Measurements from ENCODE around the gene MARK2.

The MARK2 gene

GRCh38 chr11:63816166-63816565 lies 22.7 kb upstream of the MARK2 start:
- H3K4me3 Mint-ChIP-seq, result no peak overlapping the region
- no peak for ATAC-seq
- no peaks in the 10 kb centered on the region for H3K9me3 Mint-ChIP-seq
- no peak overlapping the region for H3K27ac Mint-ChIP-seq
- peaks cover 30% of the 10 kb centered on the region for H3K36me3 Mint-ChIP-seq (ENCODE audit: low read depth)
- no peak for DNase-seq
- H3K4me1 Mint-ChIP-seq, result peaks cover 18% of the 10 kb centered on the region
- H3K27me3 Mint-ChIP-seq, result no peaks in the 10 kb centered on the region

- H3K4me3 Mint-ChIP-seq, result no peak overlapping the region
- H3K27me3 Mint-ChIP-seq, result no peaks in the 10 kb centered on the region
- H3K36me3 Mint-ChIP-seq (ENCODE audit: low read depth), result peaks cover 34% of the 10 kb centered on the region
- DNase-seq (no peak), ATAC-seq (no peak)
- peaks cover 18% of the 10 kb centered on the region for H3K4me1 Mint-ChIP-seq
- no peak overlapping the region for H3K27ac Mint-ChIP-seq
- H3K9me3 Mint-ChIP-seq, result no peaks in the 10 kb centered on the region
Measured at GRCh38 chr11:63816732-63817131, 22.2 kb upstream of the MARK2 start.

DNA sequence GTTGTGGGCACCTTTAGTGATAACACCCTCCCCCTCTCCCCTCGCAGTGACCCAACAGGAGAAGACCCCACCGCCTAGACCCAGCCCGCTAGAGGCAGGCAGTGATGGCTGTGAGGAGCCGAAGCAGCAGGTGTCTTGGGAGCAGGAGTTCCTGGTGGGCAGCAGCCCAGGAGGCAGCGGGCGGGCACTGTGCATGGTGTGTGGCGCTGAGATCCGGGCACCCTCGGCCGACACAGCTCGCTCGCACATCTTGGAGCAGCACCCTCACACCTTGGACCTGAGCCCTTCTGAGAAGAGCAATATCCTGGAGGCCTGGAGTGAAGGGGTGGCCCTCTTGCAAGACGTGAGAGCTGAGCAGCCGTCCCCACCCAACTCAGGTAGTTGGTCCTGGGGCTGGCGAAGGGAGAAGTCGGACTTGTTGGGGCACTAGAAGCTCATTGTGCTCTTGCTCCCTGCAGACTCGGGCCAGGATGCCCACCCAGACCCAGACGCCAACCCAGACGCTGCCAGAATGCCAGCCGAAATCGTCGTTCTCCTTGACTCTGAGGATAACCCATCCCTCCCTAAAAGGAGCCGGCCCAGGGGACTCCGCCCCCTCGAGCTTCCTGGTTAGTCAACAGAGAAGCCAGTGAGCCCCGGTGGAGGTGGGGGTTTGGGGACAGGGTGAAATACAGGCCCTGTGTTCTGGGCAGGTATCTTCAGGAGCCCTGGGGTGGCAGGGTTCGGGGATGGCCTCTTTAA lies 21.0 kb upstream of the MARK2 start:
- Mint-ChIP-seq H3K4me3 (no peak overlapping the region), H3K36me3 (ENCODE audit: low read depth) (peaks cover 40% of the 10 kb centered on the region), H3K27ac (no peak overlapping the region), H3K27me3 (no peaks in the 10 kb centered on the region), H3K4me1 (peaks cover 14% of the 10 kb centered on the region), H3K9me3 (no peaks in the 10 kb centered on the region)
- DNase-seq, result no peak
- ATAC-seq, result no peak

DNA sequence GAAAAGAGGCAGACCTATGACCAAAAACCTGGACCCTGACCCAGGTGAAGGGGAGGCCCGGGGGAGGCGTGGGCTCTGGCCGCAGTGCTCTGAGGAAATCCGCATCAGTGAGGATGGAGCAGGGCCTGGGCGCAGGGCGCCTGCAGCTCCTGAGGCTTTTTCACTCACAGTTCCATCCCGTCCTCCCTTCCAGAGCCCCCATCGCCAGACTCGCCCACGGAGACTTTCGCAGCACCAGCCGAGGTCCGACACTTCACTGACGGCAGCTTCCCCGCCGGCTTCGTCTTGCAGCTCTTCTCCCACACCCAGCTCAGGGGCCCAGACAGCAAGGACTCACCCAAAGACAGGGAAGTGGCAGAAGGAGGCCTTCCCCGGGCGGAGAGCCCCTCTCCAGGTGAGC lies 20.3 kb upstream of the MARK2 start:
- Mint-ChIP-seq H3K27ac (no peak overlapping the region), H3K36me3 (ENCODE audit: low read depth) (peaks cover 44% of the 10 kb centered on the region), H3K4me1 (peaks cover 14% of the 10 kb centered on the region), H3K4me3 (no peak overlapping the region), H3K27me3 (no peaks in the 10 kb centered on the region), H3K9me3 (no peaks in the 10 kb centered on the region)
- ATAC-seq (no peak), DNase-seq (no peak)

GRCh38 chr11:63821411-63821810 lies 17.5 kb upstream of the MARK2 start:
- H3K27me3 Mint-ChIP-seq, result no peaks in the 10 kb centered on the region
- no peak overlapping the region for H3K27ac Mint-ChIP-seq
- H3K36me3 Mint-ChIP-seq (ENCODE audit: low read depth), result peaks cover 43% of the 10 kb centered on the region
- H3K4me3 Mint-ChIP-seq, result no peak overlapping the region
- no peaks in the 10 kb centered on the region for H3K4me1 Mint-ChIP-seq
- no peaks in the 10 kb centered on the region for H3K9me3 Mint-ChIP-seq
- ATAC-seq (no peak), DNase-seq (no peak)

- no peak overlapping the region for H3K4me3 Mint-ChIP-seq
- ATAC-seq (no peak), DNase-seq (no peak)
- H3K36me3 Mint-ChIP-seq (ENCODE audit: low read depth), result peaks cover 20% of the 10 kb centered on the region
- no peak overlapping the region for H3K27ac Mint-ChIP-seq
- no peaks in the 10 kb centered on the region for H3K4me1 Mint-ChIP-seq
- no peaks in the 10 kb centered on the region for H3K27me3 Mint-ChIP-seq
- H3K9me3 Mint-ChIP-seq, result no peaks in the 10 kb centered on the region
Measured at GRCh38 chr11:63826471-63827190, 12.3 kb upstream of the MARK2 start.

DNA sequence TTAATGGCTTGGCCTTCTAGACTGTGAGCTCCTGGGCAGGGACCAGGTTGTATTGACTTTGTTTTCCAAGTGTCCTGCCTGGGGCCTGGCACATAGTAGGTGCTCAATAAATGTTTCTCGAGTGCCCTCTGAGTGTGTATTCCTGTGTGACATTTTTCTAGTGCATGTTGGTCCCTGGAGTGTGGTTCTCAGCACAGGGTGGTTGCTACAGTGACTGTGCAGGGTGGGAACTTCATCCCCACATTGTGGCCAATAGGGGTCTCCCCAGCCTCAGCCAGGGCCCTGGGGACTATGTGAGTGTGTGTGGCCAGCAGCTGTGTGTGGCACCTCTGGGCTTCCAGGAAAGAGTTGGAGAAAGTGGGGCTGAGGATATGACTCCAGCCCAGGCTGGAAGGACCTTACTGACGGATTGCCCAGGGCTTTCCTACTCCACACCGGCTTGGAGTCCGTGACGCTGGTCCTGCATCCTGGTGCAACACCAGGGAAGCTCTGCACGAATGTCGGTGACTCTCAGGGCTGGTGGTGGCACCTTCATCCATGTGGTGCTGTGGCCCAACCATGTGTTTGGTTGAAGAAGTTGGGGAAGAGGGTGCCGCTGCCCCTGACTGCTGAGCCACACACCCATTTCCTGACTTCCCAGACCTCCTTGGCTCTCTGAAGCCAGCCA lies 9.0 kb upstream of the MARK2 start:
- DNase-seq (peak; percentile 24), ATAC-seq (peak; percentile 59)
- Mint-ChIP-seq H3K27me3 (no peaks in the 10 kb centered on the region), H3K36me3 (ENCODE audit: low read depth) (peaks cover under 1% of the 10 kb centered on the region), H3K4me3 (no peak overlapping the region), H3K9me3 (no peaks in the 10 kb centered on the region), H3K4me1 (no peaks in the 10 kb centered on the region), H3K27ac (no peak overlapping the region)

DNA sequence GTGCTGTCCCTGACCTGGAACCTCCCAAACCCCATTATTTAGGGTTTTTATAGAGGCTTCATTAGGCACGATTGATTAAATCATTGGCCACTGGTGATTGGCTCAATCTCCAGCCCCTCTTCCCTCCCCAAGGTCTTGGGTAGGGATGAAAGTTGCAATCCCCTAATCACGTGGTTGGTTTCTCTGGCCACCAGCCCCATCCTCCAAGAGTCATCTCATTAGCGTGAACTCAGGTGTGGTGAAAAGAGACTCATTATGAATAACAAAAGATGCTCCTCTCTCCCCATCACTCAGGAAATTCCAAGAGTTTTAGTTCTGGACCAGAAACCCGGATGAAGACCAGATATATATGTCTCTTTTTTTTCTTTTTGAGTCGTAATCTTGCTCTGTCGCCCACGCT lies 7.6 kb upstream of the MARK2 start:
- H3K27ac Mint-ChIP-seq, result no peak overlapping the region
- no peak overlapping the region for H3K4me3 Mint-ChIP-seq
- DNase-seq (no peak), ATAC-seq (no peak)
- no peaks in the 10 kb centered on the region for H3K4me1 Mint-ChIP-seq
- H3K27me3 Mint-ChIP-seq, result no peaks in the 10 kb centered on the region
- H3K36me3 Mint-ChIP-seq (ENCODE audit: low read depth), result no peaks in the 10 kb centered on the region
- H3K9me3 Mint-ChIP-seq, result no peaks in the 10 kb centered on the region

GRCh38 chr11:63832336-63832735 lies 6.6 kb upstream of the MARK2 start:
- DNase-seq (no peak), ATAC-seq (no peak)
- Mint-ChIP-seq H3K9me3 (no peaks in the 10 kb centered on the region), H3K27ac (no peak overlapping the region), H3K36me3 (ENCODE audit: low read depth) (no peaks in the 10 kb centered on the region), H3K4me1 (peaks cover 5% of the 10 kb centered on the region), H3K4me3 (no peak overlapping the region), H3K27me3 (no peaks in the 10 kb centered on the region)

- H3K4me3 Mint-ChIP-seq, result no peak overlapping the region
- ATAC-seq, result no peak
- peaks cover 12% of the 10 kb centered on the region for H3K4me1 Mint-ChIP-seq
- DNase-seq, result no peak
- no peaks in the 10 kb centered on the region for H3K36me3 Mint-ChIP-seq (ENCODE audit: low read depth)
- no peaks in the 10 kb centered on the region for H3K27me3 Mint-ChIP-seq
- H3K27ac Mint-ChIP-seq, result no peak overlapping the region
- H3K9me3 Mint-ChIP-seq, result no peaks in the 10 kb centered on the region
Measured at GRCh38 chr11:63833048-63833447, 5.9 kb upstream of the MARK2 start.

- ATAC-seq (no peak), DNase-seq (no peak)
- peaks cover 18% of the 10 kb centered on the region for H3K4me1 Mint-ChIP-seq
- no peak overlapping the region for H3K4me3 Mint-ChIP-seq
- peaks cover 2% of the 10 kb centered on the region for H3K36me3 Mint-ChIP-seq (ENCODE audit: low read depth)
- no peak overlapping the region for H3K27ac Mint-ChIP-seq
- H3K27me3 Mint-ChIP-seq, result no peaks in the 10 kb centered on the region
- no peaks in the 10 kb centered on the region for H3K9me3 Mint-ChIP-seq
Measured at GRCh38 chr11:63834535-63835157, 4.3 kb upstream of the MARK2 start.

DNA sequence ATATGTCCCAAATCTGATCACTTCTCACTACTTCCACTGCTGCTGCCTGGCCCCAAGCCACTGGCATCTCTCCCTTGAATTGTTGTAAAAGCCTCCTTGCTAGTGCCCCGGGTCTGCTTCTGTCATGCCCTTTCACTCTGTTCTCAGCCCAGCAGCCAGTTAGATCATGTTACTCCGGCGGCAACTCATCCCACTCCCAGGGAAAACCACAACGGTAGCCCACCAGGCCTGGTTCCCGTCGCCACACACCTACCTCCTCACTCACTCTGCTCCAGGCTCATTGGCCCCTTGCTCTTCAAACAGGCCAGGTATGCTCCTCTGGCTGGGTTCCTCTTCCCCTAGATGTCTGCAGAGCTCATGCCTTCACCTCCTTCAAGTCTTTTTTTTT lies 3.8 kb upstream of the MARK2 start:
- H3K27me3 Mint-ChIP-seq, result no peaks in the 10 kb centered on the region
- no peak for ATAC-seq

DNA sequence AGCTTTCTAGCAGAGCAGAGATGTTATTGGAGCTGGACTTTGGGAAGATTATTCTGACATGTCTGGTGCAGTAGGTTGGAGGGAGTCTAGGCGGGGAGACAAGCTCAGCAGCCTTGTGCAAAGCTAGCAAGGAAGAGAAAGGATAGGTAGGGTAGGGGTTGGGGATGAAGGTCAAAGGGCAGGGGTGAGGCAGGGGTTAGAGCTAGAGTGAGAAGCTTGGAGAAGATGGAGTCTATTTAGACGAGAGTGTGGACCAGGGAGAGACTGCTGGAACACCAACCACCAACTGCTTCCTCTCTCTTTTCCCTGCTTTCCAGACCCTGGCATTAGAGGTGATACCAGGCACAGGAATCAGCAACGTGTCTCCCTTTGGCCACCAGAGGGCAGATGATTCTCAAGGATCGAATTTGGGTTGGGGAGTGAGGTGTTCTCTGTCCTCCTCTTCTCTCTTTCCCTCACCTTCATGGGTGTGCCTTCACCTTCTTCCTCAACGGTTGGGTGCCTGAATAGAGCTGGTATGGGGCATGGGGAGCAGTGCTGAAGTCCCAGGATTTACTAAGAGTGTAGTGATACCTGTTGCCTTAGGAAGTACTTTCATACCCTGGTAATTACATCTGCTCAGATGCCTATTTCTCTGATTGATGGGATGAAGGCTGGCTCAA lies 1.8 kb upstream of the MARK2 start:
- peaks cover 35% of the 10 kb centered on the region for H3K4me1 Mint-ChIP-seq
- ATAC-seq (no peak), DNase-seq (peak; percentile 71)
- peaks cover 5% of the 10 kb centered on the region for H3K36me3 Mint-ChIP-seq (ENCODE audit: low read depth)
- no peaks in the 10 kb centered on the region for H3K9me3 Mint-ChIP-seq
- peak overlapping the region; percentile 7 for H3K27ac Mint-ChIP-seq
- no peak overlapping the region for H3K4me3 Mint-ChIP-seq
- H3K27me3 Mint-ChIP-seq, result no peaks in the 10 kb centered on the region

More for the DNA sequence above, 3.8 kb upstream of the MARK2 start:
- Mint-ChIP-seq H3K27ac (no peak overlapping the region), H3K4me1 (peaks cover 18% of the 10 kb centered on the region), H3K4me3 (no peak overlapping the region), H3K9me3 (no peaks in the 10 kb centered on the region), H3K36me3 (ENCODE audit: low read depth) (peaks cover 4% of the 10 kb centered on the region)
- no peak for DNase-seq

GRCh38 chr11:63837739-63838138 lies 1.2 kb upstream of the MARK2 start:
- Mint-ChIP-seq H3K9me3 (no peaks in the 10 kb centered on the region), H3K27me3 (no peaks in the 10 kb centered on the region), H3K4me1 (peaks cover 41% of the 10 kb centered on the region), H3K36me3 (ENCODE audit: low read depth) (peaks cover 5% of the 10 kb centered on the region), H3K27ac (no peak overlapping the region), H3K4me3 (peak overlapping the region; percentile 77)
- ATAC-seq (no peak), DNase-seq (no peak)
